NCI-H748 (cell line): ENCODE data around the gene CLN5.
"Not testable (repeated sequence)": the region's sequence is repeated elsewhere in the genome, so short reads cannot be mapped to it uniquely, and the experiment has no call there.

Source experiments
- DNase-seq: peaks from one replicate; lab custom pipeline; 2025; ENCODE audit not compliant: unreplicated experiment; lab: John Stamatoyannopoulos, UW

Gene CLN5

GRCh38 chr13:76975863-76976262, 16.0 kb upstream of the CLN5 start:
- DNase-seq: no peak

GRCh38 chr13:76976490-76976889, 15.4 kb upstream of the CLN5 start:
- DNase-seq: no peak

GRCh38 chr13:76976929-76977328, 15.0 kb upstream of the CLN5 start:
- DNase-seq: no peak

- DNase-seq: peak; percentile 83
These were observed 11.7 kb upstream of the CLN5 start for GRCh38 chr13:76980075-76980718.

- DNase-seq: no peak
These were observed 9.8 kb upstream of the CLN5 start for GRCh38 chr13:76982061-76982460.

- no peak for DNase-seq
These were observed 8.2 kb upstream of the CLN5 start for GRCh38 chr13:76983676-76984075.

GRCh38 chr13:76991432-76991795, 467 bp upstream of the CLN5 start:
- DNase-seq: peak; percentile 22

GRCh38 chr13:76992548-76993001, 694 bp downstream of the CLN5 start:
- peak; percentile 43 for DNase-seq

GRCh38 chr13:76993021-76993420, 1.1 kb downstream of the CLN5 start:
- no peak for DNase-seq

GRCh38 chr13:76993473-76993872, 1.6 kb downstream of the CLN5 start:
- DNase-seq: no peak

- DNase-seq: no peak
These were observed 2.4 kb downstream of the CLN5 start for GRCh38 chr13:76994281-76994680.

- DNase-seq: no peak
These were observed 8.6 kb downstream of the CLN5 start for GRCh38 chr13:77000475-77000874.

- DNase-seq: no peak
These were observed 9.7 kb downstream of the CLN5 start for GRCh38 chr13:77001540-77001939.

- DNase-seq: no peak
These were observed 10.2 kb downstream of the CLN5 start for GRCh38 chr13:77001963-77002587.

GRCh38 chr13:77002590-77003190, 10.8 kb downstream of the CLN5 start:
- peak; percentile 33 for DNase-seq

- not testable (repeated sequence) for DNase-seq
These were observed 16.5 kb downstream of the CLN5 start for GRCh38 chr13:77008337-77008736.

- no peak for DNase-seq
These were observed 17.1 kb downstream of the CLN5 start for GRCh38 chr13:77009011-77009410.

- not testable (repeated sequence) for DNase-seq
These were observed 17.8 kb downstream of the CLN5 start for GRCh38 chr13:77009719-77010118.

GRCh38 chr13:77013853-77014542, 22.1 kb downstream of the CLN5 start:
- DNase-seq: no peak

GRCh38 chr13:77014906-77015685, 23.2 kb downstream of the CLN5 start:
- DNase-seq: no peak

GRCh38 chr13:77016251-77016812, 24.5 kb downstream of the CLN5 start:
- no peak for DNase-seq
